Right renal pelvis (tissue), 4 donors: Measurements from ENCODE around the gene RFTN1. TPM values are rescaled to one million over a fixed set of nuclear protein-coding genes. Genes with fewer than 3 reads are reported as not detected.

ENCODE experiments used
- DNase-seq, 4 donors: peaks; one replicate each; pipeline ENCODE4 v3.0.0-alpha.2; 2013; ENCODE audit warnings: low read depth in 4 of 4, low spot score in 3 of 4, missing footprints in 1 of 4
- polyA plus RNA-seq, 4 donors: library from polyadenylated mRNA; unstranded; fragments of 120-200 nt; gene quantifications; one replicate each; pipeline ENCODE4 v1.2.1, GENCODE V29; 2013; ENCODE audit not compliant: insufficient read length in 4 of 4

Gene RFTN1
- polyA plus RNA-seq, 4 donors: 29.6 to 33.2 (median 31.4) TPM

GRCh38 chr3:16533928-16534574 lies 20.6 kb upstream of the RFTN1 start:
- no peak for DNase-seq

- DNase-seq: no peak
Observed at GRCh38 chr3:16529264-16529663, 15.8 kb upstream of the RFTN1 start.

GRCh38 chr3:16528581-16528993 lies 15.1 kb upstream of the RFTN1 start:
- no peak for DNase-seq

- no peak for DNase-seq
Observed at GRCh38 chr3:16528106-16528505, 14.6 kb upstream of the RFTN1 start.

- DNase-seq: no peak
Observed at GRCh38 chr3:16524196-16524595, 10.7 kb upstream of the RFTN1 start.

- DNase-seq: no peak
Observed at GRCh38 chr3:16523778-16524177, 10.3 kb upstream of the RFTN1 start.

- DNase-seq: no peak
Observed at GRCh38 chr3:16522834-16523233, 9.3 kb upstream of the RFTN1 start.

- no peak for DNase-seq
Observed at GRCh38 chr3:16520970-16521881, 7.7 kb upstream of the RFTN1 start.

GRCh38 chr3:16520241-16520969 lies 6.9 kb upstream of the RFTN1 start:
- DNase-seq: no peak

- no peak for DNase-seq
Observed at GRCh38 chr3:16516695-16517481, 3.4 kb upstream of the RFTN1 start.

- no peak for DNase-seq
Observed at GRCh38 chr3:16515885-16516420, 2.5 kb upstream of the RFTN1 start.

- DNase-seq: no peak
Observed at GRCh38 chr3:16514755-16515353, 1.4 kb upstream of the RFTN1 start.

GRCh38 chr3:16514021-16514700 lies 662 bp upstream of the RFTN1 start:
- DNase-seq: no peak

GRCh38 chr3:16512435-16513140 lies 911 bp downstream of the RFTN1 start:
- no peak for DNase-seq

- no peak for DNase-seq
Observed at GRCh38 chr3:16511681-16512434, 1.6 kb downstream of the RFTN1 start.

- DNase-seq: no peak
Observed at GRCh38 chr3:16510620-16511319, 2.7 kb downstream of the RFTN1 start.
